Activated gamma-delta T cell treated with Interleukin-2 at 50 U/mL for 16 hours (primary cell): Measurements from ENCODE around the gene USE1.
A peak's percentile ranks its signal among the peaks of the same experiment; 100 is the strongest.

Experiments
- DNase-seq: peaks from one replicate; pipeline ENCODE4 v3.0.0-alpha.2; 2020

The USE1 gene

GRCh38 chr19:17206736-17207581 lies 8.2 kb upstream of the USE1 start:
- no peak for DNase-seq

- DNase-seq, result no peak
Measured at GRCh38 chr19:17209126-17210036, 5.8 kb upstream of the USE1 start.

GRCh38 chr19:17210296-17210695 lies 4.9 kb upstream of the USE1 start:
- DNase-seq, result no peak

DNA sequence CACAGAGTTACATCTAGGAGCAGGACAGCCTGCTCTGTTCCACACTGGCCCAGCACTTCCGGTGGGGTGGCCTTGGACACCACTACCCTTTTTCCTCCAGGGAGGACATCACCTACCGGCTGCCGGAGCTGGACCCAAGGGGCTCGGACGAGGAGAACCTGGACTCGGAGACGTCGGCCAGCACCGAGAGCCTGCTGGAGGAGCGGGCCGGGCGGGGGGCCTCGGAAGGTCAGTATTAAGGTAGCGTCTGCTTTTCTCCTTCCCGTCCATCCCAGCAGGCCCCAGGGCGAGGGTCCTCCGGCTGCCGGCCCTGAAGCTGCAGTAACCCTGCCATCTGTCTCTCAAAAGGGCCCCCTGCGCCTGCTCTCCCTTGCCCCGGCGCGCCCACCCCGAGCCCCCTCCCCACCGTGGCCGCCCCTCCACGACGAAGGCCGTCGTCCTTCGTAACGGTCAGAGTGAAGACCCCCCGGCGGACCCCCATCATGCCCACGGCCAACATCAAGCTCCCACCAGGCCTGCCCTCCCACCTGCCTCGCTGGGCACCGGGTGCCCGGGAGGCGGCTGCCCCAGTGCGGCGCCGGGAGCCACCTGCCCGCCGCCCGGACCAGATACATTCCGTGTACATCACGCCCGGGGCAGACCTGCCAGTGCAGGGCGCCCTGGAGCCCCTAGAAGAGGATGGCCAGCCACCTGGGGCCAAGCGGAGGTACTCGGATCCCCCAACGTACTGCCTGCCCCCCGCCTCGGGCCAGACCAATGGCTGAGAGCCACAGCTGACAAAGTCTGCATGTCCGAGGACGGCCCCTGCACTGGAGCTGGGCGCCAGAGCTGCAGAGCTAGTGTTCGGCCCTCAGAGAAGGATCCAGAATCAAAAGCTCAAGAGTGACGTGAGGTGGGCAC lies 3.4 kb upstream of the USE1 start:
- DNase-seq, result no peak

DNA sequence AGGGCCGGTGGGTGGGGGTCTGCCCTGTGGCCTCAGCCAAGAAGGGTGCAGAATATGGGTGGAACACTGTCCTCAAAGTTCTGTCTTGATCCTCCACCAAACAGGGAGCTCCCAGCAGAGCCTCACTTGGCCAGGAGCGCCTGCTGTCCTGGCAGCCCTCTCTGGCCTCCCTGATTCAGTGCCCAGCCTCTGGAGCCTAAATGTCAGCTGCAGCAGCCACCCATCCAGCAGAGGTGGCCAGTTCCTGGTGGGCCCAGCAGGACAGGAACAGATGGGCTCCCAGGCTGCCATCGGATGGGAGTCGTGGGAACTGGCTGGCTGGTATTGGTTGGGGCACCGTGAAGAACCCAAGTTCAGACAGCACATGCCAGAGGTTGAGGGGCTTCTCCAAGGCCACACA lies 1.8 kb upstream of the USE1 start:
- no peak for DNase-seq

- no peak for DNase-seq
Measured at GRCh38 chr19:17214508-17215126, 540 bp upstream of the USE1 start.

- DNase-seq, result no peak
Measured at GRCh38 chr19:17216058-17216670, 1.0 kb downstream of the USE1 start.

DNA sequence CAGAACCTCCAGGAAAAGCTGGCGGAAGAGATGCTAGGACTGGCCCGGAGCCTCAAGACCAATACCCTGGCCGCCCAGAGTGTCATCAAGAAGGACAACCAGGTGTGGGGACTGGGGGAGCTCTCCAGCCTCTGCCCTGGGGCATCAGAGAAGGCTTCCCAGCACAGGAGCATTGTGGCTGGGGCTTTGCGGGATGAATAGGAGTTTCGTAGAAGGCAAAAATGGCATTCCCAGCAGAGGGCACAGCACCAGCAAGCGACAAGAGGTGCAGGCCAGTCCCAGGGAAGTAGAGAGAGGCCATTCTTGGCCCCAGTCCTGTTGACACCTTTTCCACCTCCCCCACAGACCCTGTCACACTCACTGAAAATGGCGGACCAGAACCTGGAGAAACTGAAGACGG lies 4.1 kb downstream of the USE1 start:
- DNase-seq, result no peak

GRCh38 chr19:17220207-17220758 lies 5.1 kb downstream of the USE1 start:
- no peak for DNase-seq

DNA sequence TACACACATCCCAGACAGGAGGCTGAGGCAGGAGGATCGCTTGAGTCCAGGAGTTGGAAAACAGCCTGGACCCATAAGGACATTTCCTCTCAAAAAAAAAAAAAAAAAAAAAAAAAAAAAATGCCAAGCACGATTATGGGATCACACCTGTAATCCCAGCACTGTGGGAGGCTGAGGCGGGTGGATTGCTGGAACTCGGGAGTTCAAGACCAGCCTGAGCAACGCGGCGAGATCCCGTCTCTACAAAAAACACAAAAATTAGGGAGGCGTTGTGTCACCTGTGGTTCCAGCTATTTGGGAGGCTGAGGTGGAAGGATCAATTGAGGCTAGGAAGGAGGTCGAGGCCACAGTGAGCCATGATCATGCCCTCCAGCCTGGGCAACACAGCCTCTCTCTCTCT lies 9.9 kb downstream of the USE1 start:
- no peak for DNase-seq

DNA sequence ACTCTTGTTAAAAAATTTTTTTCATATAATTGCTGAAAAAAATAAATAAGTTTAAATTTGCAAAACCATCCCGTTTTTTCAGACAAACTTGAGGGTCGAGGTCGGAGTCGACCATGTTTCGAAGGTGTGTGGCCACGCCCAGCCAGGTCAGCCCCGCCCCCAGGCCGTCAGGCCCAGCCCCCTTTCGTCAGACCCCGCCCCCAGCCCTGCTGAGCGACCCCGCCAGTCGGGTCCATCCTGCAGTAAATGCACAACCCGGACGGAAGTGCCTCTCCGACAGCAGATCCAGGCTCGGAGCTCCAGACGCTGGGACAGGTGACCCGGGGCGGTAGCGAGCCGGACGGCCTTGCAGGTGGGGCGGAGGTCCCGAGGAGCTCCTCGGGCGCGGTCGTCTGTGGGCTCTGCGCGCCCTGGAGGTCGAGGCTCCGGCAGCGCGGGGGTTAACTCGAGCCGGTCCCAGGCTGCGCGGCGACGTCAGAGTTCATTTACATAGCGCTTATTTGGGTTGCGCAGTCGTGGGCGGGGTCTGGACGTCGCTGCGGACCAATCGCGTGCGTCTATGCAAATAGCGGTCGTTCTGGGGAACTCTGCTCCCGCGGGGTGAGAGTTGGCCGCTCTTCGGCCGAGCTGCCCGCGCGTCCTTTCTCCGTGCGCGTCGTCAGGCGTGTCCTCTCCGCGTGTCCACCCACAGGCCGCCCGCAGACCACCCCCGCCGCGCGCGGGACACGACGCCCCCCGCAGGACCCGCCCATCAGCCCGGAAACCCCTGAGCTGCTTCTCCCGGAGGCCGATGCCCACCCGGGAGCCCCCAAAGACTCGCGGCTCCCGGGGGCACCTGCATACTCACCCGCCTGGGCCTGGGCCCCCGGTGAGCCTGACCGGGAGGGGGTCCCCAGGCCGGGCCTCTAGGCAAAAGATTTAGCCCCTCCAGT lies 11.1 kb downstream of the USE1 start, which contains the start of gene OCEL1:
Gene OCEL1 (plus strand): TSS at position 225 of the 932 bp plus-strand sequence. CDS start 22 bp downstream, at position 247.
- DNase-seq, result peak; percentile 96

DNA sequence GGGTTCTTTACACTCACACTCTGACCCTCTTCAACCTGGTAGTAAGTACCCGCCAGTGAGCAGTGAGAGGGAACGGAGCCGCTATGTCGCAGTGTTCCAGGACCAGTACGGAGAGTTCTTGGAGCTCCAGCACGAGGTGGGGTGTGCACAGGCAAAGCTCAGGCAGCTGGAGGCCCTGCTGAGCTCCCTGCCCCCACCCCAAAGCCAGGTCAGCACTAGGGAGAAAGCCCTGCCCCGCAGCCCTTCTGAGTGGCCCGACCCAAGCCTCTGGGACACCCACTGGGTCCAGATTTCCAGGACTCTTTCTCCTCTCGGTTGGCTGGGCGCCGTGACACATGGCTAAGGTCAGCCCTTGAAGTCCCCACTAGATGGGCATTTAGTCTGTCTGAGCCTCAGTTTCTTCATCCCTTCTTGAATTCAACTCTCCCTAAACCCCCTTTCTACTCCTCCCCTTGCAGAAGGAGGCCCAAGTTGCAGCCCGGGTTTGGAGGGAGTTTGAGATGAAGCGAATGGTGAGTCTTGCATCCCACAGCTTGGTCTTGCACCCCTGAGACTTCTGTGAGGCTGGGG lies 12.7 kb downstream of the USE1 start:
- no peak for DNase-seq

DNA sequence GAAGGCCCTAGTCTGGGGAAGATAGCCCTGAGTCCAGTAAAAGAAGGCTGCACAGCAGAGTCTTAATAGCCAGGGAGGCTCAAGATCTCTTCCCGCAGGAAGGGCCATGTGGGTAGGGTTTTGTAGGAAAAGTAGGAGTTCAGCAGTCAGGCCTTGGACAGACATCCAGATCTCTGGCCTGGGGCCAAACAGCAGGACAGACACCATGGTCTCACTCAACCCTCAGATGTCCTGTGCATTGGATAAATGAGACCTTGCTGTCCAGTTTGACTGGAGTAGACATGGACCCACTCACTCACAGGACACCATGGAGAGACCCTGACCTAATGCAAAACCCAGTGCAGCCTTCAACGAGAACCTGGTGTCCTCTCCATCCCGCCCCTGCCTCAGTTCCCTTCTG lies 14.7 kb downstream of the USE1 start:
- DNase-seq, result no peak

DNA sequence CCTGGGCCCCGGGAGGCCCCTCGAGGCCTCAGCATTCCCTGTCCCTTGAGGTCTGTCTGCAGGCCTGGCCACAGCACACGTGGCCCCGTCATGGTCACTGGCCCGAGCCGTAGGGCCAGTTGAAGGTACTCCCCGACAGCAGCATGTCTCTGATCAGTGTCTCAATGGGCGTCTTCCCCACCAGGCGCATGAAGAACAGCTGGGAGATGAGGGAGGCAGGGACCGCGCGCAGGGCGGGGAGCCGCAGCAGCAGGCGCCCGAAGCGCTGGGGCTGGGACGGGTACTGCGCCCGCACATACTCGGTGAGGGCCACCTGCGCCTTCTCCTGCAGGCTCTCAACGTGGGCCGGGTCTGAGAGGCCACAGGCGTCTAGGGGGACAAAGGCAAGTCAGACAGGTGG lies 17.1 kb downstream of the USE1 start:
- DNase-seq, result no peak

DNA sequence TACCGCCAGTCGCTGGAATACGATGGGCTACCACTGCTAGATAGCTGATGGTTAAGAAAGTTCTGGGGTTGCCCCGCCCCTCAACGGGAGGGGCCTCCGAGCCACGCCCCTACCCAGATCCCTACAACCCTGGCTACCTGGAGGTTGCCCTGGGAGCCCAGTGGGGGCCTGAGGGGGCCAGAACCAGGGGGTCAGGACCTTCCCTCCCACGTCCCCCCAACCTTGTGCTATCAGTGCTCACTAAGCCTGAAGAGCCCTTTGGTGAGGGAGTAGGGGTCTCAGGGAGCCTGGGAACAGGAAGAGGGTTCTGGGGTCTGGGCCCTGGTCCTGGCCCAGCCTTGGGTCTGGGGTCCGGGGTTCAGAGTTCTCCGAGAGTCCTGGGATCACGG lies 19.7 kb downstream of the USE1 start:
- peak; percentile 36 for DNase-seq

DNA sequence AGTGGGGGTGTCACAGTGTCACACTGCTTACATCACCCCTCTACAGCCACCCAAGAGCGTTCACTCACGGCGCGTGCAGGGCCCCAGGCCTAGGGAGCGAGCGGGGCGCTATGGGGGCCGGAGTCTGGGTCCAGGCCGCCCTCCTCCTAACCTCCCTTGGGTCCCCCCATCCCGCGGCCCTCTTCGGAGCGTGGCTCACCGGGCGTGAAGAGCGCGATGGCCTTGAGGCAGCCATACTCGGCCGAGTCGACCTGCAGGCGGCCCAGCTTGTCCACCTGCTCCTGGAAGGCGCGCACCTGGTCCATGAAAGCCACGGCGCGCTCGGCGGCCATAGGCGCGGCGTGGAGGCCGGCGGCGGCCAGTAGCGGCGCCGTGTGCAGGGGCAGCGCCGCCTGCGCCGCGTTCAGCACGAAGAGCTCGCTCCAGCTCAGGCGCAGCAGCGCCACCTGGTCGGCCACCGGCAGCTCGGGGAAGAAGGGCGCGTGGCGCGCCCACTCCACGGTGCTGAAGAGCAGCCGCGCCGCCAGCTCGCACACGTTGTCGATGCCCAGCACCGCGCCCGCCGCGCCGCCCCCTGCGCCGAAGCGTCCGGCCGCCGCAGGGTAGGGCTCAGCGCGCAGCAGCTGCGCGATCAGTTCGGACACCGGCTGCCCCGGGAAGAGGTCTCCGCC lies 20.3 kb downstream of the USE1 start:
- peak; percentile 68 for DNase-seq

DNA sequence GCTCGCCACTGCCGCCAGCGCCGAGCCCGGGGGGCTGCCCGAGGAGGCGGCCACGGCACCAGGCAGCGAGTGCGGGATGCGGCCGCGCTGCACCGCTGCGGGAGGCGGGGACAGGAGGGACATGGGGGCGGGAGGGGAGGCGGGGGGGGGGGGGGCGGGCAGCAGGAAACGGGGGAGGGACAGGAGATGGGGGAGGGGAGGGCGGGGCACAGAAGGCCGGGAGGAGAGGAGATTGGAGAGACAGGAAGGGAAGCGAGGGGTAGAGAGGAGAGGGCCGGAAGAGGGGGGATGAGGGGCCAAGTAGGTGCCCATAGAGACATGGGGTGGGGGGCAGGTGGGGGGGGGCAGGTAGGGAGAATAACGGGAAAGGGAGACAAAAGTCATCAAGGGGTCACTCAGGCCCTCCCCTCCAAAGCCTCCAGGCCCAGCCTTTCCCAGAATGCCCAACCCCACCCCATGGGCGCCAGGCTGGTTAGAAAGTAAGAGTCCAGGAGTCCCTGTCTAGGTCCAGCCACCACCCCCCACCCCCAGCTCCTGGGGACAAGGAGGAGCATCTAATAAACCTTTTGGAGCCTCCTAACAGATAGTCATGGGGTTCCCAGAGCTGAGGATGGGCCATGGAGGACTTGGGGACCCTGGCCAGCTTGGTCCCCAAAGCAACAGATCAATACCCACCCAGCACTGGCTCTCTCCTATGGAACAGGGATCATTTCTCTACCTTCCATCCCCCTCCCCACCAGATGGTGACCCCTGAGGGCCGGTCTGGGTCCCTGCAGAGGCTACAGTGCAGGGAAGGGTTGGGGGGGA lies 21.0 kb downstream of the USE1 start:
- DNase-seq, result no peak

DNA sequence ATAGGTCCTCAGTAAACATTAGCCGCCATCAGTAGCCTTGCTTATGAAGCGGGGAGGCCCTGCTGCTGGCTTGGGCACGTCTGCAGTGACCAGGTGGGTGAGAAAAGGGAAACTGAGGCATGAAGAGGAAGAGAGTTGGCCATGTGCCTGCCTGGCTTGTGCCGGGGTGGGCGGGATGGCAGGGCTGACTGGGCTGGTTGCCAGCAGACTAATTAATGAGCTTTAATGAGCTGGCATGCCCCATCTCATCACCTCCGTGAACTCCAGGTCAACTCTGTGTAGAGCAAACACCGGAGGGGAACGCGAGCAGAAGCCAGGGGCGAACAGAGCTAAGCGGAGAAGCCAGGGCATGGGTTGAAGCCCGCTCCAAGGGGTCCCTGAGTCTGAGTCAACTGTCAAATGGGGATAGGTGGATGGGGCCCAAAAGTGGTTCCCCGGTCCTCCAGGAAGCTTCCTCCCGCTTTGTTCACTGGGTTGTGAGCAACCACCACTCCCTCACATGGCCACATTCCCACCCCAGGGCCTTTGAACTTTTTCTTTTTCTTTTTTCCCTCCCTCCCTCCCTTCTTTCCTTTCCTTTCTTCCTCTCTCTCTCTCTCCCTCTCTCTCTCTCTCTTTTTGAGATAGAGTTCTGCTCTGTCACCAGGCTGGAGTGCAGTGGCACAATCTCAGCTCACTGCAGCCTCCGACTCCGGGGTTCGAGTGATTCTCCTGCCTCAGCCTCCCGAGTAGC lies 21.8 kb downstream of the USE1 start:
- no peak for DNase-seq
